HuH-7.5 (cell line): ENCODE results near the gene MBNL3.
"Not testable (repeated sequence)": the region's sequence is repeated elsewhere in the genome, so short reads cannot be mapped to it uniquely, and the experiment has no call there.

Source experiments
- DNase-seq: peaks from one replicate; pipeline ENCODE4 v3.0.0; 2011; ENCODE audit warnings: low spot score

The MBNL3 gene

DNA sequence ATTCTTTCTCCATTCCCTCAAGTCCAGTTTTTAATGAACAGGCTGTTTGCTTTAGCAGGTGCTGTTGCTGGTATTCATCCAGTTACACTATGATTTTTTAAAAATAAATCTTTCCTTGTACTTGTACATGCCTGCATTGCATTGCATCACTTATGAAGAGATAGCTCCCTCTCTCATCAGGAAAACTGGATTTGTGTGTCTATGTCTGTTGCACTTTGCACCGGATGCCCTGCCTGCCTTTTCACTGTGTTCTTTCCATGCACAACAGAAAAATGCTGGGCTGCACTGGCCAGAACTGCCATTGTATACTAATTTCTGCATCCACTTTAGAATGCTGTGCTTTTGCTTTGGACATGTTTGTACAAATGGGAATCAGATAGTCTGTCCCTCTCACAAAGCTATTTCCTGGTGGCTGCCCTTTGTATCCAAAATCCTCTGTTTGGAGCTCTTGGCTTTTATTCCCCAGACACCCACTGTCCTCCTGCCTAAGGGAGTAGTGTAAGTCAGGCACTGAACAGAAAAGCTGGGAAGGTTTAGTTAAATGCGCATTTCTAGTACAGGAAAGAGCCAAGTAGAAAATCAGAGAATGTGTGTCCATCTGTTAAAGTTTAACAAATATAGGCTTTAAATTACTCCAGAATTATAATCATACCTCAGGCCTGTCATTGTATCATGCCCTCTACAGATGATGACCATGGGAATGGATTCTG, 119.1 kb downstream of the MBNL3 start:
- DNase-seq: peak; percentile 1

GRCh38 chrX:132367984-132368383, 120.9 kb downstream of the MBNL3 start:
- no peak for DNase-seq

GRCh38 chrX:132367314-132367713, 121.5 kb downstream of the MBNL3 start:
- no peak for DNase-seq

DNA sequence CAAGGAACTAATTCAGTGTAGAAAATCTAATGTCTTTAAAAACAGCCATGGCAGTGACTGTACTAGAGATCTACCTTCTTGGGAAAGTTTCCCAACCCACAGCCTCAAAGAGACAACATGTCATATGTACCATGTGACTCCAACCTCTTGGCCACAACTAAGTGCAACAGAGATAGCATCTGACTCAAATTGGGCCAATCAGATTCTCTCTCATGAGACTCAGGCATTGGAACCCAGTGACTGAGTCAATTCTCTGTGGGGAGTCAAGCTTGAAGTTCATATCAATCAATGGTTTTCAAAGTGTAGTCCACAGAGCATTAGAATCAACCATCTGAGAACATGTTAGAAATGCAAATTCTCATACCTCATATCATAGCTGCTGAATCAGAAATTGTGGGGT, 123.3 kb downstream of the MBNL3 start:
- DNase-seq: no peak

DNA sequence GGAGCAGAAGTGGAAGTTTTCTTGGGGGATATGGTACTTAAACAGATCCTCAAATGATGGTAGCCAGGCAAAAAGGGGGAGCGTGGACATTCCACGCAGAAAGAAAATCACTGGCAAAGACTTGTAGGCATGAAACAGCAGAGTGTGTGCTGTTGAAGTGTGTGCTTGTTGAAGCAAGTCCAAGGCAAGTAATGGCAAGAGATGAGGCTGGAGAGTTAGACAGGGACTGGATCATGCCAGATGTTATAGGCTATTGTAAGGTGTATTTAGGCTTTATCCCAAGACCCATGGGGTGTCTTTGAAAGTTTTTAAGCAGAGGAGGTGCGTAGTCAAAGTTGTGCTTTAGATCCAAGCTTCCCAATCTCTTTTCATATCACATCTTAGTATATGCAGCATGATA, 124.5 kb downstream of the MBNL3 start:
- DNase-seq: no peak

DNA sequence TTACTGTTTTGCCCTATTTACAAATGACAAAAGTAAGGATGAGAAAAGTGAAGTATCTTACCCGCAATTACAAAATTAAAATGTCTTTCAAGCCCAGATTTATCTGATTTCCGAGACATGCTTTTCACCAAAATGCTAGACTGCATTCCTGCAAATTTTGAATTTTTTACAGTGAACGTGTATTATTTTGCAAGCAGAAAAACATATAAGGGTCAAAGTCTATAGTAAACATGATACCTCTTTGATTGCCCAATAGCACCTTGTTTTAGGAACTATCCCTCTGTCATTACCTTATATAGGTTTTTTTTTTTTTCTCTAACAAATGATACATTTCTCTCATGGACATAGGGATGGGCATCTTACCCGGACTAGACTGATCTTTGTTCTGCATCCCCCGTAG, 135.4 kb downstream of the MBNL3 start:
- DNase-seq: no peak

GRCh38 chrX:132336172-132336571, 152.7 kb downstream of the MBNL3 start:
- DNase-seq: no peak

GRCh38 chrX:132333351-132333750, 155.5 kb downstream of the MBNL3 start:
- DNase-seq: no peak

GRCh38 chrX:132331532-132331931, 157.3 kb downstream of the MBNL3 start:
- DNase-seq: no peak

GRCh38 chrX:132331000-132331399, 157.8 kb downstream of the MBNL3 start:
- DNase-seq: no peak

DNA sequence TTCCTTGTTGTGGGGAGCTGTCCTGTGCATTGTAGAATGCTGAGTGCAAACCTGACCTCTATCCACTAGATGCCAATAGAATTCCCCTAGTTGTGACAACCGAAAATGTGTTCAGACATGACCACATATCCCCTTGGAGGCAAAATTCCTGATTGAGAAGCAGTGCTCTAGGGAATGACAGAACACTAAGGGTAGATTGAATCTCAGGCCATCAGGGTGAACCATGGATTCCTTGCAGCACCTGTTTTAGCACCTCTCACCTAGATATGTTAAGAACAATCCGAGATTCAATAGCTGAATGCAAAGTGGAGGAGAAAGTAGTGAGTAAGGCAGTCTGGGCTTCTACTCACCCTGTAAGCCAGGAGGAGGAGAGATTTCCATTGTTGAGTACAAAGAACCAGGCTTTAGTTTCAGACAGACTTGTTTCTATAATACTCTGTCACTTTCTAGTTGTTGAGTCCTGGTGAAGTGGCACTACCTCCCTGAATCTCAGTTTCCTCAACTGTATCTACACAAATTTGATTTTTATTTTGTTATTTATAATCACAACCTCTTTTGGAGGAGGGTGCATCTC, 158.6 kb downstream of the MBNL3 start:
- no peak for DNase-seq

DNA sequence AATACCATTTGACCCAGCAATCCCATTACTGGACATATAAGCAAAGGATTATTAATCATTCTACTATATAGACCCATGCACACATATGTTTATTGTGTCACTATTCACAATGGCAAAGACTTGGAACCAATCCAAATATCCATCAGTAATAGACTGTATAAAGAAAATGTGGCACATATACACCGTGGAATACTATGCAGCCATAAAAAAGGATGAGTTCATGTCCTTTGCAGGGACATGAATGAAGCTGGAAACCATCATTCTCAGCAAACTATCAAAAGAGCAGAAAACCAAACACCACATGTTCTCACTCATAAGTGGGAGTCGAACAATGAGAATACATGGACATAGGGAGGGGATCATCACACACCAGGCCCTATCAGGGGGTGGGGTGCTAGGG, 161.9 kb downstream of the MBNL3 start:
- DNase-seq: not testable (repeated sequence)
